T-helper 1 cell treated with Interleukin-12 subunit alpha and Interleukin-12 subunit beta and Interleukin-4 antibody, amounts not matched to agents 30 ng/mL and 1 ng/mL, for 36 hours (primary cell): ENCODE measurements around the gene NRCAM. TPM values are rescaled to one million over a fixed set of nuclear protein-coding genes. Genes with fewer than 3 reads are reported as not detected.

ENCODE experiments used
- intact Hi-C: fragments of 100-400 bp; cut with micrococcal nuclease; formaldehyde crosslinking; loops from one replicate; pipeline ENCODE4 v1.15.1; 2024
- total RNA-seq: library from RNA; stranded (reverse); gene quantifications from 2 replicates; pipeline ENCODE4 v1.2.3, GENCODE V29; 2022

NRCAM gene
- total RNA-seq, 1 donor from 2014 or later: 0.12 TPM

DNA sequence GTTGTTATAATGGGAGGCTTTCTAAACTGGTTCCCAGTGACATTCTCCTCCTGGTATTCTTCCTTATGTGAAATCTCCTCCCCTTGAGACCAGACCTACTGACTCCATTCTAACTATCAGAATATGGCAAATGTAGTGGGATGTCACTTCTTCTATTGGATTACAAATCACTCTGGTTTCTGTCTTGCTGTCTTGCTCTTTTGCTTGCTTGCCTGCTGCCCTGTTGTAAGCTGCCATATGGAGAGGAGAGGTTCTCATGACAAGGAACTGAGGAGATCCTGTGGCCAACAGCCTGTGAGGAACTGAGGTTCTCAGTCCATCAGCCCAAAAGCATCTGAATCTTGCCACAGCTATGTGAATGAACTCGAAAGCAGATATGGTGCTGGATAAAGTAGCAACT, 4.7 kb upstream of the NRCAM start:
- intact Hi-C loops: loop anchor here (1.0 kb wide), 1 partner anchor 280 kb away; no protein-coding TSS in a partner anchor

DNA sequence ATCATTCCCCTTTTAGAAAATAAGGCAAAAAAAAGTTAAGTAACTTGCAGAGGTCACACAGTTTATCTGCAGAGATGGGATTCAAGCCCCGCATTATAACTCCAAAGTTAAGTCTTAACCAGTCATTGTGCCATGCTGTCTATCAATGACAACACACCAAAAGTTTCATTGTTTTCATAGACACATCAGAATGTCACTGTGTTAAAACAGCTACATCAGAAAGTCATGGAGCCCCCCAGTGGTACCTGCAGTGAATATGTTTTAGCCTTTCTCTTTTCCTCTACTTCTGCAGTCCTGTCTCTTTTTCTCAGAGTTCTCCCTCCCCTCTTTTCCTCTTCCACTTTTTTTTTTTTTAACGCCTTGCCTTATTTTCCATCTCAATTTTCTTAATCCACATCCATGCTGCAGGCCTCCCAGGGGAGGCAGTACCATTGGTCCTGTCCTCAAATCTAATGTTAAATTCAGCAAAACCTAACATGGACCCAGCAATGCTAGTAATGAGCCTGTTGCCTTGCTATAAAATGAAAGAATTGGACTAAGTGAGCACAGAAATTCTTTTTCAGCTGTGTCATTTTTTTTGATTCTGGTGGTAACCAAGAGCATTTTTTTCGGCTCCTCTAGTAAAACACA, 3.8 kb upstream of the NRCAM start:
- intact Hi-C loops: loop anchor here (1.0 to 5.0 kb wide), 2 partner anchors 107 to 279 kb away; partner anchors contain the start of genes DNAJB9 and THAP5

DNA sequence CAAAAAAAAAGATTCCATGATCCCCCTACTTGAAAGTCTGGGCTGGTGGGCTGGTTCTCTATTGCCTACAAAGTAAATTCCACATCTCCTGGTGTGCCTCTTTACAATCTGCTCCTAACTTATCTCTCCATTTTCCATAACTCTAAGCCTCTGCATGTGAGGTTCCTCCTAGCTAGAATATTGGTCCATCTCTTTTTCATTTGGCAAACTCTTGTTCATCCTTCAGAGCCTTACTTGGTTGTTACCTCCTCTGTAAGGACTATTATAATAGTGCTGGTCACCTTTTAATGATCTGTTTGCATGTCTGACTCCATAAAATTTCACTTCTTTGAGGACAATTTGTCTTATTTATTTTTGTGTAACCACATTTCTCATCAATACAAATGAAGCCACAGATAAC, 1.6 kb upstream of the NRCAM start:
- intact Hi-C loops: loop anchor here (5.0 kb wide), 1 partner anchor 109 kb away; the partner anchor contains the start of genes DNAJB9 and THAP5

DNA sequence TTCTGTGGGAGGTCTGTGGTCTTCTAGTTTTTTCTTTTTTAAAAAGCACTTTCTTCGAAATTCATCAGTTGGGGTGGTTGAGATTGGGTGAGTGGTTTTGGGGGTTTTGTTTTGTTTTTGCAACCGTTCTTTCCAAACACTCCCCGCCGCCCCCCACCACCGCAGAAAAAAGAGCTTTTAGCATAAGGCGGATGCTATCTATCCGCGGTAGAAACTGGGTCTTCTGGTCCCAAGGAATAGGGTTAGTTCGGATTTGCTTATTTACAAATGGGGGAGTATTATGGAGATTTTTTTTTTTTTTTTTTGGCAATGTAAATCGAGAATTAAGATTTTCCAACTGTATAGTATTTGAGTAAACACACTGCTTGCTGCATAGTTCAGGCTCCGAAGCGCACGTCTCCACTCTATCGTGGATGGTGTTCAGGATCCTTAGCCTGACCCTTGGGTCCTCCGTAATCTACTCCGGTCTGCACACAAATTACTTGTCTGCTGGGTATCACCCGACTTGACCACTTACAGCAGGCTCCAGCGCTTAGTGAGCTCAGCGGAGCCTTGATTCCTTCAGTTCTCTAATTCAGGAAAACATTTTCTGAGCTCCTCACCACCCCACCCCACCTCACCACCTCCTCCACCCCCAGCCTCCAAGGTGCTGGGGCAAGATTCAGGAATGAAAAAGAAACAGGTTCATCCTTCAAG, 757 bp upstream of the NRCAM start:
- intact Hi-C loops: loop anchor here (5.0 kb wide), 1 partner anchor 110 kb away; the partner anchor contains the start of genes DNAJB9 and THAP5

DNA sequence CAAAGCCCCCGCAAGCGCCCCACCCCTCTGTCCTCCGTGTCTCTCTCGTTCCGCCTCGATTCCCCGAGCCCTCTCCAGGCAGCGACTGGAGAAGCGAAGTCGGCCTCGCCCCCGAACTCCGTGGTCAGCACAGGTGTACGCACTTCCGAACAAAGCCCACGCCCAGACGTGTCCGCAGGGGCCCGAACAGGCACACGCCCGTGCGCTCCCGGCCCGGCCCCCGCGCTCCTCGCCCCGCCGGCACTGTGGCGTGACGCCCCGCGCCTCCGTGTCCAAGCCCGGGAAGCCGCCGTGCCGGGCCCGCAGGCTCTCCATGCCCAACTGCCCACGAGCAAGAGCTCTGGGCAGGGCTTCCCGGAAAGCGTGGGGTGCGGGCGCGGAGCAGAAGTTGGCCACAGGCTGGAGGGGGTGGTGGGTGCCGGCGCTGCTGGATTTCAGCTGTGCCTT, 662 bp downstream of the NRCAM start:
- intact Hi-C loops: loop anchor here (5.0 kb wide), 1 partner anchor 112 kb away; the partner anchor contains the start of genes DNAJB9 and THAP5

DNA sequence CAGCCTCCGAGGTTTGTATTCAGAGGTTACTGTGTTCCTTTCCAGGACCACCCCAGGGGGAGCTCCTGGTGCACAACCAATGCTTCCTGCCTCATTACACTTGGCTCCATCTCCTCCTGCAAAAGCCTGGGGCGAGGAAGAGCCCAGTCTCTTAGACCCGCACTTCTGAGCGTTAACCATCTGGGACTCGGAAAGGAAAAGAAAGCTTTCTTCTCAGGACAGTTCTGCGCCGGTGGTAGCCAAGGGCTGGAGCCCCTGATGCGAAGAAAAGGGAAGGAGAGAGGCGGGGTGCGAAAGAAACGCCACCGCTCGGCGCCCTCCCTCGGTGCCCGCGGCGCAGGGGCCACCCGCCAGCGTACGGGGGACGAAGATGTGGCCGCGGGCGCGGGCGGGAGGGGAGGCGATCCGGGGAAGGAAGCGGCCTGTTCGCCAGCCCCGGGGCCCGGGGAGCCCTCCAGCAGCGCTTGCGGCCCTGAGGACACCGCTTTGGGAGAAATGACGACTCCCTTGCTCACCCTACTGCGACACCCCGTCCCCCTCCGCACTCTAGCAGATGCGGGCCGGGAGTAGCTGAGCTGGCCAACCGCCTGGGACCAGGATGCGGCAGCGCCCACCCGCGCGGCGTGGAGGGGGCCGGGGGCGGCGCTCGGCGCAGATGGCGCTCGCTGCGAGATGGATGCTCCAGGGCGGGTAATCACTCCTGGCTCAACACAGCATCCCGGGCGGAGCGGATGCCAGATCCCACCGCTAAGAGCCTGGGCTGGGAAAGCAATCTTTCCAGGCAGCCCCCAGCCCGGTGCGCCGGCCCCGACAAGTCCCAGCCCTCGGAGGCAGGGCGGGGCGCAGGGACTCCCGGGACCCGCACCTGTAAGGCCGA, 1.3 kb downstream of the NRCAM start:
- intact Hi-C loops: loop anchor here (5.0 kb wide), 1 partner anchor 112 kb away; the partner anchor contains the start of genes DNAJB9 and THAP5

DNA sequence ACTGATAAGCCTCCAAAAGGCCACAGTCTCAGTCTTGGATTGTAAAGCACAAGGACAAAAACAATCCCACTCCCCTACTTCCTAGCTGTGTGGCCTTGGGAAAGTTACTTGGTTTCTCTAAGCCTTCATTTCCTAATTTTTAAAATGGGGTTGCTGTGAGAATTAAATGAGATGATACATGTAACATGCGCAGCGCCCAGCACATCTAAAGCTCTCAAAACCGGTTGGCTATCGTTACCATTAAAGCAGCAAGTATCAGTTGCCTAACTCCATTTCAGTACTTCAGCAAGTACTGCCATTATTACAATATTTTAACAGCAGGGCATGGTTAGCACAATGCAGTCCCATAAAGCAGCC, 1.9 kb downstream of the NRCAM start:
- intact Hi-C loops: no loop called here

DNA sequence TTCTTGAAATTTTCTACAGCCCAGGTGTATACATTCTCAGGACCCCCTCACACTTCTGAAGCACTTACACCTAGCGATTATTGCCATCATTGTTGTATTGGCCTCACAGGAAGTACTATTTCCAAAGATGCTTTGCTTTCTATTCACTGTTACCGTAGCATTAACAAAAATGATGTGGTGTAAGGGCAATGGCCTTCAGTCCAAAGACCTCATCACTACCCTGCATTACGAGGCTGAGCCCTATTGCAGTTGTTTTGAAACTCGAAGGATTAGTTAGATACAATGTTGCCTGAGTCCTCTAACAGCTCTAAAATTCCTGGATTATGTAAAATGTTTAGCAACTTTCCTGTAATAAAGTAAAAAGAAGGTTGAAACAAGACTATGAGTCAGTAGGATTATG, 2.9 kb downstream of the NRCAM start:
- intact Hi-C loops: no loop called here

DNA sequence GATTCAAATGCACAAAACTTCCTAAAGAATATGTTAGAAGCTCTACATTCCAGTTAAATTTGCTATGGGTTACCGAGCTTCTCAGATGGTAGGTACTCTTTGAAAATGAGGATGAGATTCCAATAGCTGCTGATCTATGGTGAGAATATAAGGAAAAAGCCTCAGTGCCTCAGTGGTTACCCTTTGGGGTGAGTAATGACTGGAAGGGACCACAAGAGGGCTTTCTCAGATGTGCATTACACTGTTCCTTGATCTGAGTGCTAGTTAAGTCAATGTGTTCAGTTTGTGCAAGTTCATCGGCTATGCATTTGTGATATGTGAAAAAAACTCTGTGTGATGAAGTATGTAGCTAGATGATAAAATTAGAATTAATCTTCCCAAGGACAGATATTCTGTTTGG, 3.5 kb downstream of the NRCAM start:
- intact Hi-C loops: loop anchor here (1.0 kb wide), 1 partner anchor 45 kb away; no protein-coding TSS in a partner anchor

DNA sequence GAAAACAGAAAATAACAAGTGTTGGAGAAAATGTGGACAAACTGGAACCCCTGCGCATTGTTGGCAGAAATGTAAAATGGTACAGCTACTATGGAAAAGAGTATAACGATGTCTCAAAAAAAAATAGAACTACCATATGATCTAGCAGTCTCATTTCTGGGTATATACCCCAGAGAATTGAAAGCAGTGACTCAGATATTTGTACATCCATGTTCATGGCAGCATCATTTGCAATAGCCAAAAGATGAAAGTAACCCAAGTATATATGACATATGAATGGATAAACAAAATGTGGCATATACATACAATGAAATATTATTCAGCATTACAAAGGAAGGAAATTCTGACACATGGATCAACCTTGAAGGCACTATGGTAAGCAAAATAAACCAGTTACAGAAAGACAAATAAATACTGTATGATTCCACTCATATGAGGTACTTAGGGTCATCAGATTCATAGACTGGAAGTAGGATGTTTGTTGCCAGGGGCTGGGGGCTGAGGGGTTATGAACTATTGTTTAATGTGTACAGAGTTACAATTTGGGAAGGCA, 4.9 kb downstream of the NRCAM start:
- intact Hi-C loops: no loop called here

DNA sequence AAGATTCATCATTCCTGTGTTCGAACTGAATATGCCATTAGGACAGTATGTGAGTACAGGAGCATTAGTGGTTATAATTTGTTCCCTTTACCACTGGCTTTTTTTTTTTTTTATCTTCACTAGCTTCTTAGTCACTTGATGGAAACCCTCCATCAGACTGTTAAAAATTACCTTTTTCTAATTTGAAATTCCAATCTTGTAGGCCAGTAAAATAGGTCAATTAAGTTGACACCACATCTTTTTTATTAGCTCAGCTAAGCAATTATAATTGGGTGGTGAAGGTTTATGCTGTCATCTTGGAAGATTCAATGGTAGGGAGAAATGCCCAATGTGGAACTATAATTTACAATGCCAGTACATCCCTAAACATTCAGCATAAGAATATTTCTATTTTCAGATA, 6.1 kb downstream of the NRCAM start:
- intact Hi-C loops: no loop called here

DNA sequence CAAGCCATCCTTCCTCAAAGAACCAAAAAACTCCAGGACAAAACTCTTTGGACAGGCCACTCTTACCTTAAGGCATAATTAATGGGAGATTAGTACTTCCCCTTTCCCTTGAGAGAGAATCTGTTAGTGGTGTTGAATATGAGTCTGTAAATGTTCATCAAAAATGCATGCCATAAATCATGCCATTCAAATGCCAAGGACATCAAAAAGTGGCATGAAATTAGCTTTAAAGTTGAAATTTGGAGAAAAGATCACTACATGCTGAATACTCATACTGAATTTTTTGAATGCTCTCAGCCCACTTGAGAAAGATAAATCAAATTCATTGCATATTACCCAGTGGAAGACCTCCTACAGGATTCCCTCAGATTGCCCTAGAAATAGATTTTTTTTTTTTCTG, 6.7 kb downstream of the NRCAM start:
- intact Hi-C loops: no loop called here

DNA sequence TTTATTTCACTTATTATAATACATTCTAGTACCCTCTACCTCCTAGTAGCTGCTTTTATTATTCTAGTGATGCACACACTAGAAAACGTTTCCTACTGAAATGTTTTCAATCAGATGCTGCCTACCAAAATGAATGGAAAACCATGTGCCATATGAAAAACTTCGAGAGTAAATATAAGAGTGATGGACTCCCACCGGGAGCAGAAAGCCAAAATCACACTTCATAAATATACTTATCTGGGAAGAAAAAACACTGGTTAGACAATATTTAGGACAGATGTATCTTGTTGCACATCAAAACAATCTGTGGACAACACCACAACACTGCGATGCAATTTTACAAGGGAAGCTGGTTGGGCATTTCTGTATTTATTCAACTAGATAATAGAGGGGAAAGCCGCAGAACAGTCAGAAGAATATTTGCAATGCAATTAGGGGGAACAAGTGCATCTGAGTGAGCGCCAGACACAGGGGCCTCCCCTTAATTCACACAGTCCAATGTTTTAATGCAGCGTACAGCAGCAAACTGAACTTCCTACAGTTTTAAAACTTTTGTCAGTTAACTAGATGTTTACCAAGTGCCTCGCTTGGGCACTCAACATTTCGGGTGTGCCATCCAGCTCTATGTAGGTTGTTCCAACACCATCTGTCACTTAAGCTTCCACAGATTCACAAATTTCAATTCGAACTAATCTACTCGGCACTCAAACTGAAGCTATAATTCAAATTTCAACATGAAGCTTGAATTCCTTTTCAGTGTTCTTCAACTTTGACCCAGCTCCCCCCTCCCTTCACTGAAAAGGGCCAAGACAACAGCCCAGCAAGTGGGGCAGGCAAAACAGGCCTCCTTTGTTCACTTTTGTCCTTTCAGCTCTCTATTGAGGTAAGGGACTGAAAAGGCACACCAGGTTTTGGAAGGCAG, 7.4 kb downstream of the NRCAM start:
- intact Hi-C loops: no loop called here

DNA sequence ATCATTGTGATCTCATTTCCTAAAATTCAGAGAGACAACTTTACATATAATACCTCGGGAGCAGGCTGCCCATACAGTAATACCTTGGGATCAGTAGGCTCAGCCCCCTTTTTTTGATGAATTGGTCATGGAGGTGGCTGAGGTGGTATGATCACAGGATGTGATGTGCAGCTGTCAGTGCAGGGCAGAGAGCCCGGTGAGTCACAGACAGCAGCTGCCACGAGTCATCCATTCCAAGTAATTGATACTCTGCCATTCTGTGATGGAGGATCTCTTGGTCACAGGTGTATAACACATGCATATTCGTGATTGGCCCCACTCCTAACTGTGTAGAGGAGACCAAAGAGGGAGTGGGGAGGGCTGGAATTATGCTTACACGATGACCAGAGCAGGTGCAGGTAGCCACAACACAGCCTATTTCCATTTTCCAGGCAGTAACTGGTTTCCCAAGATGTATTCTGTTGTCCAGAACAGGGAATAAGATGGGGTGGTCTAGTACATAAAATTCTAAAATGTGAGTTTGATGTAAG, 14.1 kb downstream of the NRCAM start:
- intact Hi-C loops: no loop called here

DNA sequence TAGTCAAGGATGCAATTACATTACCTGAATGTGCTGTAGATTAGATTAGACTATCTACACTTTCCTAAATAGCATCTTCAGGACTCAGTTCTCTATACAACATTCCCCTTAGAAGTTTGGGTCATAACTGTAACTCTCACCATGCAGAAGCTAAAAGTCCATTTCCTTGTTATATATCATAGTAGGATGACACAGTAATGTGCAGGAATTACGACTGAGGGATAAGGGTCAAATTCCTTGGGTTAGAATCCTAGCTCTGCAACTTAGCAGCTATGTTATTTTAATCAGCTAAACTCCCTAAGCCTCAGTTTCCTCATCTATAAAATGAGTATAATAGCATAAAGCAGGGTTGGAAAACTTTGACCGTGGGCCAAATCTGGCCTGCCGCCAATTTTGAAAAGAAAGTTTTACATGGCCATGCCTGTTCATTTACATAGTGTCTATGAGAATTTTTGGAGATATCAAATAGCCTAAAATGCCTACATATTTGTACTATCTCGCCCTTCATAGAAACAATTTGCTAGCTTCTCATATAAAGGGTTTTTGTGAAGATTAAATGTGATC, 14.8 kb downstream of the NRCAM start:
- intact Hi-C loops: no loop called here

DNA sequence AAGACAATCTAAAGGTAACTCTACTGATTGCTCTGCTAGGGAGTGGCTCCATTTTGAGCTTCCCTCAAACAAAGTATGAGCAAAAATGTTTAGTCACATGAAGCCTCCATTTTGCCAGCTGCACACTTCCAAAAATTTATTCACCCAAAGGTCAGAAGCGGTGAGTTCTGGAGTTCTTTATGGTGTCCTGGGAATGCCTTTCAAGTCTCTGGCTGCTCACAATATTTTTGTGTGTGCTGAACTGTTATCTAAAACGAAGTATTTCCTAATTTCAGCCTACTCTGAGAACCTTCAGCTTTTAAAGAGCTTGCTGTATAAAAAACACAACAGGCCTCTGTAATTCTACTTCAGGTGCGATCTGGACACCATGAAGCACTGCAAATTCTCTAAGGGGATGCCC, 15.6 kb downstream of the NRCAM start:
- intact Hi-C loops: no loop called here

DNA sequence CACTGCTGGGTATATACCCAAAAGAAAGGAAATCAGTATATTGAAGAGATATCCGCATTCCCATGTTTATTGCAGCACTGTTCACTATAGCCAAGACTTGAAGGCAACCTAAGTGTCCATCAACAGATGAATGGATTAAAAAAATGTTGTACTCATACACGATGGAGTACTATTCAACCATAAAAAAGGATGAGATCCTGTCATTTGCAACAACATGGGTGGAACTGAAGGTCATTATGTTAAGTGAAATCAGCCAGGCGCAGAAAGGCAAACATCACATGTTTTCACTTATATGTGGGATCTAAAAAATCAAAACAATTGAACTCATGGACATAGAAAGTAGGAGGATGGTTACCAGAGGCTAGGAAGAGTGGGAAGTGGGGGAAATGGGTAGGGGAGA, 19.3 kb downstream of the NRCAM start:
- intact Hi-C loops: no loop called here

DNA sequence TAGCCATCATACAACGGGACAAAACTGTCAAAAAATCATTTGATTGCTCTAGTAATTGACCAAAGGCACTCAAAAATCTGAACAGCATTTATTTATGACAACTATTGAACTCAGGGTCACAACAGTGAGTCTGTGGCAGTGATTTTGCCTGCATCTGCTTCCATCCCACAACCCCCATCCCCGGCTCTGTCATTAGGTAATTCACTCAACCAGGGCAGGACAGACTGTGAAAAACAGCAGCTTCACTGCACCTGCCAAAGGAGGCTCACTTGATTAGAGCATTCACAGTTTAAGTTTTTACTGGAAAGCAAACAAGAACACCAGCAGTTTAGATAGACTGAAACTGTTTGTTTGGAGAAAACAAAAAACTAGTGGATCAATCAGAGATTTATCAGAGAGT, 22.2 kb downstream of the NRCAM start:
- intact Hi-C loops: no loop called here

DNA sequence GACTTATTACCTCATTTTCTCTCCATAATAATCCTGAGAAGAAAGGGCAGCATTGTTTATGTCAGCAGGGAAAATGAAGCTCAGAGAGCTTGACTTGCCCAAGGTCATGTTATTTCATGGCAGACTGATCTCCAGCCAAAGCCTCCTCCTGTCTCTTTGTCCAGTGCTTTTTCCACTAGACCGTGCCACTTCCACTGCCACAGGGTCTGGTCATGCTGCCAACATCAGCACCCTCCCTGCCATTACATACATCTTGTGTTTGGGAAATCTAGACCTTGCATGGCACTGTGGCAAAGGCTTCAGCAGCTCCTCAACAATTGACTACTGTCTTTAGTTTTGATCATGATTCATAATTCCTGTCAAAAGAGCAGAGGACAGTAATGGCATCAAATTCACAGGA, 25.1 kb downstream of the NRCAM start:
- intact Hi-C loops: no loop called here

DNA sequence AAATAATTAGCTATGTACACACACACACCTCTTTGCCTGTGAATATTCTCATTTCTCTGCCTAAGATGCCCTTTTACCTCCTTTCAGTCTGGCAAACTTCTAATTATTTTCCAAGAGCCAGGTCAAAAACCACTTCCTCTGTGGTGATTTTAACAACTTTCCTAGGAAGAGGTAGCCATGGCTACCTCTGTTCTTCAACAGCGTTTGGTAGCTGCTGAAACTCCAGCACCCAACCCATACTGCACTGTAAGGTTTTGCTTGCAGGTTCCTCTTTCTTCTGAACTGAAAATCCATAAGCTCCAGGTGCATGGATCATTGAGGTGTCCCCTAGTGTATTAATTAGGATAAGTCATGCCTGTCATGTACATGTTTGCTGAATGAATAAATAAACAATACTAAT, 25.6 kb downstream of the NRCAM start:
- intact Hi-C loops: no loop called here
